ENCODE data around the gene AKT3. TPM values are rescaled to one million over a fixed set of nuclear protein-coding genes. Genes with fewer than 3 reads are reported as not detected.

Gene AKT3
- total RNA-seq, 4 donors from 2014 or later, result 2.0 to 32.2 (median 9.3) TPM

- 95% methylated on average over 4 of the region's 4 CpGs for WGBS, 2 donors
- no peaks in the 10 kb centered on the region for H3K9me3 ChIP-seq
- H3K4me1 ChIP-seq, result no peaks in the 10 kb centered on the region
- no peak for TF ChIP-seq CTCF (IDR thresholded peaks at IDR 0.05)
- TF ChIP-seq POLR2A (IDR thresholded peaks at IDR 0.05), result no peak
- H3K27ac ChIP-seq, result no peak overlapping the region
- H3K36me3 ChIP-seq, result peaks cover 0 to 20% (median 0%) of the 10 kb centered on the region in 3 donors
- no peaks in the 10 kb centered on the region for H3K27me3 ChIP-seq
- intact Hi-C loops (cut with DNase I), result no loop called here
- no peak overlapping the region for H3K4me3 ChIP-seq
- no peak for DNase-seq
These were observed 286.3 kb downstream of the AKT3 start for GRCh38 chr1:243563732-243564131.

- TF ChIP-seq CTCF (IDR thresholded peaks at IDR 0.05) (no peak), POLR2A (IDR thresholded peaks at IDR 0.05) (no peak)
- Histone ChIP-seq H3K4me1 (no peaks in the 10 kb centered on the region), H3K27ac (no peak overlapping the region), H3K27me3 (no peaks in the 10 kb centered on the region), H3K4me3 (no peak overlapping the region), H3K9me3 (no peaks in the 10 kb centered on the region), H3K36me3 (peaks cover 0 to 20% (median 0%) of the 10 kb centered on the region in 3 donors)
- no peak for DNase-seq
- intact Hi-C loops (cut with DNase I), result no loop called here
- 85 to 100% methylated on average over 1 of the region's 1 CpG for WGBS, 2 donors
These were observed 287.6 kb downstream of the AKT3 start for GRCh38 chr1:243562473-243562872.

- no peak for TF ChIP-seq CTCF (IDR thresholded peaks at IDR 0.05)
- no peak for TF ChIP-seq POLR2A (IDR thresholded peaks at IDR 0.05)
- no peak overlapping the region for H3K27ac ChIP-seq
- intact Hi-C loops (cut with DNase I), result no loop called here
These were observed 288.3 kb downstream of the AKT3 start for GRCh38 chr1:243561588-243562319.

GRCh38 chr1:243559575-243560162 lies 290.4 kb downstream of the AKT3 start:
- Histone ChIP-seq H3K9me3 (no peaks in the 10 kb centered on the region), H3K36me3 (peaks cover 0 to 20% (median 0%) of the 10 kb centered on the region in 3 donors), H3K27ac (no peak overlapping the region), H3K4me3 (no peak overlapping the region), H3K27me3 (no peaks in the 10 kb centered on the region), H3K4me1 (no peaks in the 10 kb centered on the region)
- no peak for DNase-seq
- intact Hi-C loops (cut with DNase I), result no loop called here
- TF ChIP-seq POLR2A (IDR thresholded peaks at IDR 0.05) (no peak), CTCF (IDR thresholded peaks at IDR 0.05) (no peak)
- 76 to 83% methylated on average over 7 of the region's 7 CpGs for WGBS, 2 donors

More at GRCh38 chr1:243561588-243562319, 288.3 kb downstream of the AKT3 start:
- Histone ChIP-seq H3K4me3 (no peak overlapping the region), H3K9me3 (no peaks in the 10 kb centered on the region), H3K4me1 (no peaks in the 10 kb centered on the region), H3K27me3 (no peaks in the 10 kb centered on the region), H3K36me3 (peaks cover 0 to 20% (median 0%) of the 10 kb centered on the region in 3 donors)
- 90 to 96% methylated on average over 2 of the region's 2 CpGs for WGBS, 2 donors
- no peak for DNase-seq

GRCh38 chr1:243558576-243558975 lies 291.5 kb downstream of the AKT3 start:
- WGBS, 2 donors, result 81 to 95% methylated on average over 1 of the region's 1 CpG
- no peaks in the 10 kb centered on the region for H3K27me3 ChIP-seq
- no peaks in the 10 kb centered on the region for H3K4me1 ChIP-seq
- DNase-seq, result no peak
- peaks cover 0 to 20% (median 0%) of the 10 kb centered on the region in 3 donors for H3K36me3 ChIP-seq
- intact Hi-C loops (cut with DNase I), result no loop called here
- no peaks in the 10 kb centered on the region for H3K9me3 ChIP-seq
- H3K4me3 ChIP-seq, result no peak overlapping the region
- no peak for TF ChIP-seq CTCF (IDR thresholded peaks at IDR 0.05)
- no peak for TF ChIP-seq POLR2A (IDR thresholded peaks at IDR 0.05)
- H3K27ac ChIP-seq, result no peak overlapping the region

Measured in esophagus squamous epithelium (tissue), 5 donors.